ENCODE data around the gene MDGA2. TPM values are rescaled to one million over a fixed set of nuclear protein-coding genes. Genes with fewer than 3 reads are reported as not detected.
"Not testable (repeated sequence)": the region's sequence is repeated elsewhere in the genome, so short reads cannot be mapped to it uniquely, and the experiment has no call there.

MDGA2 gene
- total RNA-seq, 1 donor from 2014 or later, result 0.39 TPM

DNA sequence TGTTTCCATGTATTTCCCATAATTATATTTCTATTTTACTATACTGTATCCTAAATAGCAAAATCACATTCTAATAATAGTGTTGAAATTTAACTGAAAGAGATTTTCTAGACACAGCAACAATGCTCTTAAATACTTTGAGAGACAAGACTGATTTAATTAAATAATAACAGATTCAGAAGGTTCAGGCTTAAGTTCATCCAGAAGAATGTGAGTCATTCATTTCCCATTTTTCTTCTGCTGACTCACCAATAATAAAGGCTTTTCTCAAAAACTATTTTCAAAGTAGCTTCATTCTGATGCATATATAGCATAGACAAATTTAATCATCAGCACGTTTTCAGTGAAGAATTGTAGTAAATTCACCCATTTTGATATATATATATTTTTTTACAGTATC, 481.4 kb downstream of the MDGA2 start:
- no peak overlapping the region for H3K27ac Mint-ChIP-seq (ENCODE audit: unreplicated experiment)
- TF ChIP-seq, protein P1, sequence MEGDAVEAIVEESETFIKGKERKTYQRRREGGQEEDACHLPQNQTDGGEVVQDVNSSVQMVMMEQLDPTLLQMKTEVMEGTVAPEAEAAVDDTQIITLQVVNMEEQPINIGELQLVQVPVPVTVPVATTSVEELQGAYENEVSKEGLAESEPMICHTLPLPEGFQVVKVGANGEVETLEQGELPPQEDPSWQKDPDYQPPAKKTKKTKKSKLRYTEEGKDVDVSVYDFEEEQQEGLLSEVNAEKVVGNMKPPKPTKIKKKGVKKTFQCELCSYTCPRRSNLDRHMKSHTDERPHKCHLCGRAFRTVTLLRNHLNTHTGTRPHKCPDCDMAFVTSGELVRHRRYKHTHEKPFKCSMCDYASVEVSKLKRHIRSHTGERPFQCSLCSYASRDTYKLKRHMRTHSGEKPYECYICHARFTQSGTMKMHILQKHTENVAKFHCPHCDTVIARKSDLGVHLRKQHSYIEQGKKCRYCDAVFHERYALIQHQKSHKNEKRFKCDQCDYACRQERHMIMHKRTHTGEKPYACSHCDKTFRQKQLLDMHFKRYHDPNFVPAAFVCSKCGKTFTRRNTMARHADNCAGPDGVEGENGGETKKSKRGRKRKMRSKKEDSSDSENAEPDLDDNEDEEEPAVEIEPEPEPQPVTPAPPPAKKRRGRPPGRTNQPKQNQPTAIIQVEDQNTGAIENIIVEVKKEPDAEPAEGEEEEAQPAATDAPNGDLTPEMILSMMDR (IDR thresholded peaks at IDR 0.05; ENCODE audit: partially characterized antibody, unreplicated experiment), result no peak
- no peaks in the 10 kb centered on the region for H3K27me3 Mint-ChIP-seq (ENCODE audit: unreplicated experiment)
- H3K4me3 Mint-ChIP-seq (ENCODE audit: unreplicated experiment), result no peak overlapping the region
- H3K9me3 Mint-ChIP-seq (ENCODE audit: unreplicated experiment), result peaks cover 2% of the 10 kb centered on the region
- H3K36me3 Mint-ChIP-seq (ENCODE audit: unreplicated experiment), result no peaks in the 10 kb centered on the region
- H3K4me1 Mint-ChIP-seq (ENCODE audit: low read depth, unreplicated experiment), result no peaks in the 10 kb centered on the region
- no peak for DNase-seq

DNA sequence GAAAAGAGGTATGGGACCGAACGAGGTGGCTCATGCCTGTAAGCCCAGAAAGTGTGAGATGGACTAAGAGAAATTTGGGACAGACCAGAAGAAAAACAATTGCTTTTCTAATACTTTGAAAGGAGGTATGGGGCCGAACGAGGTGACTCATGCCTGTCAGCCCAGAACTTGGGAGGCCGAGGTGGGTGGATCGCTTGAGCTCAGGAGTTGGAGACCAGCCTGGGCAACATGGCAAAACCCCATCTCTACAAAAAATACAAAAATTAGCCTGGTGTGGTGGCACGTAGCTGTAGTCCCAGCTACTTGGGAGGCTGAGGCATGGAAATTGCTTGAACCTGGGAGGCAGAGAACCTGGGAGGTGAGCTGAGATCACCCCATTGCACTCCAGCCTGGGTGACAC, 483.2 kb downstream of the MDGA2 start:
- not testable (repeated sequence) for H3K27ac Mint-ChIP-seq (ENCODE audit: unreplicated experiment); H3K36me3 Mint-ChIP-seq (ENCODE audit: unreplicated experiment); DNase-seq; H3K27me3 Mint-ChIP-seq (ENCODE audit: unreplicated experiment); H3K4me3 Mint-ChIP-seq (ENCODE audit: unreplicated experiment); H3K4me1 Mint-ChIP-seq (ENCODE audit: low read depth, unreplicated experiment); H3K9me3 Mint-ChIP-seq (ENCODE audit: unreplicated experiment)

DNA sequence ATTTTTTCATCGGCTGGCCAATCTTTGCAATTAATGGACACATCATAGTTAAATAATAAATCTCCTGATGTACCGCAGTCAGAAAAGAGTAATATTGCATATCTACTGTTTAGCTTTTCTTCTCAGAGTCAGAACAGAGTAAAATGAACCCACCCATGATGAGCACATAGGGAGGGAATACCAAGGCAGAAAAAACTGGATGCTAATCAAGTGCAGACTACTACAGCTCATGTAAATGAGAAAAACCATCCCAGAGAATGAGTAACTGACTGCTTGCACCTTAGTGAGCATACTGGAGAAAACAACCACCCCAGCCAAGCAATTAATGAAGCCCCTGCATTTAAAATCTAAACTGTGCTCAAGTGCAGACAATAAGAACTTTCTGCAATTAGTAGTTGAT, 483.7 kb downstream of the MDGA2 start:
- Mint-ChIP-seq H3K27me3 (ENCODE audit: unreplicated experiment) (no peaks in the 10 kb centered on the region), H3K9me3 (ENCODE audit: unreplicated experiment) (no peaks in the 10 kb centered on the region), H3K4me3 (ENCODE audit: unreplicated experiment) (no peak overlapping the region), H3K36me3 (ENCODE audit: unreplicated experiment) (no peaks in the 10 kb centered on the region), H3K27ac (ENCODE audit: unreplicated experiment) (no peak overlapping the region), H3K4me1 (ENCODE audit: low read depth, unreplicated experiment) (no peaks in the 10 kb centered on the region)
- no peak for DNase-seq
- TF ChIP-seq, protein P1 (IDR thresholded peaks at IDR 0.05; ENCODE audit: partially characterized antibody, unreplicated experiment), result no peak

DNA sequence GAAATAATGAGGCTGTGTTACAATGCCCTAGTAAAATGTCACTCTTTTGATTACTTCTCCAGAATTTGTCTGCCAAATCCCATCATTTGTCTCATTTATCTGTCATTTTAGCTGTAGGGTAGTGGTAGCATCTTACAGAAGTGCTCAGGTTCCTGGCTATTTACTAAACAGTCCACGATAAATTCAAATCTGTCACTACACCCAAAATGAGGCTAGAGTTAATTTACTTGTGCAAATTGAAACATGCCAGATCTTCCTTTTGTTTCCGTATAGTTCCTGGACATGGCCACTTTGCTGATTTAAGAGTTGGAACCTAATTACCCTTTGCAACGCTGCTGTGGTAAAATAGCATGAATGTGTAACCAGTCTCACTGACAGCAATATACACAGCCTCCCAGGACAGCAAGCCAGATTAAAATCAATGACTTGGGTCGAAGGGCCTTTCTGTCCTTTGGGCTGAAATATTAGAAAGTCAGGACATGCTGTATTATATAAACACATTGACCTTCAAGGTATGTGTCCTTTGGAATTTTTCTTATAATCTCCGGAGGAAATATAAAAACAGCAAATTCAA, 485.4 kb downstream of the MDGA2 start:
- no peaks in the 10 kb centered on the region for H3K27me3 Mint-ChIP-seq (ENCODE audit: unreplicated experiment)
- H3K4me1 Mint-ChIP-seq (ENCODE audit: low read depth, unreplicated experiment), result no peaks in the 10 kb centered on the region
- DNase-seq, result no peak
- H3K4me3 Mint-ChIP-seq (ENCODE audit: unreplicated experiment), result no peak overlapping the region
- H3K36me3 Mint-ChIP-seq (ENCODE audit: unreplicated experiment), result no peaks in the 10 kb centered on the region
- H3K9me3 Mint-ChIP-seq (ENCODE audit: unreplicated experiment), result no peaks in the 10 kb centered on the region
- H3K27ac Mint-ChIP-seq (ENCODE audit: unreplicated experiment), result no peak overlapping the region
- TF ChIP-seq, protein P1 (IDR thresholded peaks at IDR 0.05; ENCODE audit: partially characterized antibody, unreplicated experiment), result no peak

DNA sequence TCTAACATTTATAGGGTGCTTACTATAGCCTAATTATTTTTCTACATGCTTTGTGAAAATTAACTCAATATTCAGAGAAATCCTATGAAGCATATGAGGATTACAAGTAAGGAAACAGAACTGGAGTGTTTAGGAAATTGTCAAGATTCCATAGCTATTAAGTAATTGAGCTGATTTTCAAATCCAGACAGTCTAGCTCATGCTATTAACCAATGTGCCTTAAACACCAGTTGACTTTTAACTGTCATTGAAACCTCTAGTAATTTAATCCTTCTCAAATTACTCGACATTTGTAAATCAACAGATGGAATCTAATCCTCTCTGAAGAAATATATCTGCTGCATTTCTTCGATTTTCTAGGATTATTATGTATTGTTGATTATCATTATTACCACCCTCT, 488.9 kb downstream of the MDGA2 start:
- Mint-ChIP-seq H3K27ac (ENCODE audit: unreplicated experiment) (no peak overlapping the region), H3K27me3 (ENCODE audit: unreplicated experiment) (no peaks in the 10 kb centered on the region), H3K9me3 (ENCODE audit: unreplicated experiment) (no peaks in the 10 kb centered on the region), H3K4me3 (ENCODE audit: unreplicated experiment) (no peak overlapping the region), H3K4me1 (ENCODE audit: low read depth, unreplicated experiment) (no peaks in the 10 kb centered on the region), H3K36me3 (ENCODE audit: unreplicated experiment) (no peaks in the 10 kb centered on the region)
- no peak for DNase-seq
- TF ChIP-seq, protein P1 (IDR thresholded peaks at IDR 0.05; ENCODE audit: partially characterized antibody, unreplicated experiment), result no peak
